ENCODE measurements around the gene TMEM176A.

- TF ChIP-seq CTCF (IDR thresholded peaks at IDR 0.05), result no peak
- no peak for TF ChIP-seq TCF7L2 (IDR thresholded peaks at IDR 0.05; ENCODE audit: low read depth, low read length)
- TF ChIP-seq POLR2AphosphoS5 (IDR thresholded peaks at IDR 0.05; ENCODE audit: low read depth, low read length), result no peak
- no peak for TF ChIP-seq REST (IDR thresholded peaks at IDR 0.05; ENCODE audit: insufficient read depth in 1 of 2, low read depth in 2 of 2, low read length in 1 of 2)
Measured at GRCh38 chr7:150759479-150759878, 41.1 kb upstream of the TMEM176A start.
